GM19193 (cell line): Measurements from ENCODE around the gene ACKR4.

Experiments used
- POLR2A ChIP-seq: IDR thresholded peaks from 4 replicates; pipeline ENCODE4 v1.6.1; 2011; ENCODE audit not compliant: insufficient read depth, insufficient read length; ENCODE audit errors: extremely low read depth

ACKR4 gene

GRCh38 chr3:132570016-132570415, 27.1 kb upstream of the ACKR4 start:
- TF ChIP-seq POLR2A = no peak

- TF ChIP-seq POLR2A = no peak
Measured at GRCh38 chr3:132573797-132574211, 23.3 kb upstream of the ACKR4 start.

- TF ChIP-seq POLR2A = no peak
Measured at GRCh38 chr3:132587401-132587800, 9.7 kb upstream of the ACKR4 start.

GRCh38 chr3:132592216-132592615, 4.9 kb upstream of the ACKR4 start:
- TF ChIP-seq POLR2A = no peak

- no peak for TF ChIP-seq POLR2A
Measured at GRCh38 chr3:132593241-132593946, 3.7 kb upstream of the ACKR4 start.

- no peak for TF ChIP-seq POLR2A
Measured at GRCh38 chr3:132593947-132594323, 3.1 kb upstream of the ACKR4 start.

GRCh38 chr3:132594498-132594897, 2.6 kb upstream of the ACKR4 start:
- TF ChIP-seq POLR2A = no peak

- TF ChIP-seq POLR2A = no peak
Measured at GRCh38 chr3:132595014-132595413, 2.1 kb upstream of the ACKR4 start.

GRCh38 chr3:132596326-132596725, 744 bp upstream of the ACKR4 start:
- no peak for TF ChIP-seq POLR2A

- no peak for TF ChIP-seq POLR2A
Measured at GRCh38 chr3:132597660-132598059, 590 bp downstream of the ACKR4 start.

GRCh38 chr3:132598181-132598580, 1.1 kb downstream of the ACKR4 start:
- no peak for TF ChIP-seq POLR2A

- TF ChIP-seq POLR2A = no peak
Measured at GRCh38 chr3:132605374-132605792, 8.3 kb downstream of the ACKR4 start.

- TF ChIP-seq POLR2A = no peak
Measured at GRCh38 chr3:132606085-132606484, 9.0 kb downstream of the ACKR4 start.

GRCh38 chr3:132615881-132616280, 18.8 kb downstream of the ACKR4 start:
- TF ChIP-seq POLR2A = no peak

- TF ChIP-seq POLR2A = no peak
Measured at GRCh38 chr3:132616780-132617179, 19.7 kb downstream of the ACKR4 start.

GRCh38 chr3:132622148-132622547, 25.1 kb downstream of the ACKR4 start:
- TF ChIP-seq POLR2A = no peak

- TF ChIP-seq POLR2A = no peak
Measured at GRCh38 chr3:132622761-132623160, 25.7 kb downstream of the ACKR4 start.
